Cardiac fibroblast (primary cell): ENCODE measurements around the gene IQCH.
"Not testable (repeated sequence)": the region's sequence is repeated elsewhere in the genome, so short reads cannot be mapped to it uniquely, and the experiment has no call there.

ENCODE experiments used
- DNase-seq, 2 donors: peaks; one replicate each; pipeline versions ENCODE4 v3.0.0 to v3.0.0-alpha.2; 2010; ENCODE audit warnings: low read depth in 2 of 2
- H3K4me3 ChIP-seq, 2 donors: replicated peaks in 1 of 2; 1 replicate in 1 of 2; 2 replicates in 1 of 2; pipeline ENCODE4 v1.5.1; 2011; ENCODE audit warnings: low read depth in 2 of 2, low read length in 2 of 2, mild to moderate bottlenecking in 2 of 2, moderate library complexity in 1 of 2
- CTCF ChIP-seq: IDR thresholded peaks from one replicate; pipeline ENCODE4 v1.5.1; 2011; ENCODE audit warnings: low read depth, mild to moderate bottlenecking, low read length, inconsistent platforms

IQCH gene

GRCh38 chr15:67343206-67343605, 88.6 kb downstream of the IQCH start:
- DNase-seq, result no peak
- no peak for TF ChIP-seq CTCF
- no peak overlapping the region for H3K4me3 ChIP-seq

GRCh38 chr15:67349634-67350033, 95.0 kb downstream of the IQCH start:
- TF ChIP-seq CTCF, result no peak
- no peak for DNase-seq
- no peak overlapping the region for H3K4me3 ChIP-seq

GRCh38 chr15:67350042-67350441, 95.5 kb downstream of the IQCH start:
- no peak for DNase-seq
- TF ChIP-seq CTCF, result no peak
- H3K4me3 ChIP-seq, result no peak overlapping the region

- no peak for TF ChIP-seq CTCF
- DNase-seq, result no peak
- H3K4me3 ChIP-seq, result no peak overlapping the region
These were observed 103.8 kb downstream of the IQCH start for GRCh38 chr15:67358391-67358790.

- no peak for TF ChIP-seq CTCF
- no peak for DNase-seq
- no peak overlapping the region for H3K4me3 ChIP-seq
These were observed 104.2 kb downstream of the IQCH start for GRCh38 chr15:67358812-67359211.

GRCh38 chr15:67359431-67360079, 105.0 kb downstream of the IQCH start:
- H3K4me3 ChIP-seq, result no peak overlapping the region
- no peak for DNase-seq
- TF ChIP-seq CTCF, result no peak

- no peak for DNase-seq
- TF ChIP-seq CTCF, result no peak
- H3K4me3 ChIP-seq, result no peak overlapping the region
These were observed 106.5 kb downstream of the IQCH start for GRCh38 chr15:67361100-67361499.

GRCh38 chr15:67363712-67364111, 109.1 kb downstream of the IQCH start:
- not testable (repeated sequence) for DNase-seq, H3K4me3 ChIP-seq
